ENCODE results near the gene TAF4B. TPM values are rescaled to one million over a fixed set of nuclear protein-coding genes. Genes with fewer than 3 reads are reported as not detected.
A peak's percentile ranks its signal among the peaks of the same experiment; 100 is the strongest.
"Not testable (repeated sequence)": the region's sequence is repeated elsewhere in the genome, so short reads cannot be mapped to it uniquely, and the experiment has no call there.

The TAF4B gene
- total RNA-seq = 1 to 10 TPM; 2.4 to 3.0 TPM
- long read RNA-seq, donor 1 = 0 reads
- long read RNA-seq, donor 2 = 0 reads

GRCh38 chr18:26226229-26227050 lies at the start of gene TAF4B:
TSS of gene TAF4B (plus strand) at chr18:26226445. CDS start at chr18:26226934, 489 bp downstream.
- peak; percentile 98 for DNase-seq (ENCODE audit: low spot score)
- intact Hi-C loops (cut with DNase I) = no loop called here

- intact Hi-C loops (cut with DNase I) = no loop called here
- DNase-seq (ENCODE audit: low spot score) = no peak
These were observed 44.9 kb upstream of the TAF4B start for GRCh38 chr18:26181343-26181826.

GRCh38 chr18:26183395-26184112 lies 42.7 kb upstream of the TAF4B start:
- intact Hi-C loops (cut with DNase I) = no loop called here
- DNase-seq (ENCODE audit: low spot score) = no peak

GRCh38 chr18:26185267-26185666 lies 41.0 kb upstream of the TAF4B start:
- no peak for DNase-seq (ENCODE audit: low spot score)
- intact Hi-C loops (cut with DNase I) = no loop called here

DNA sequence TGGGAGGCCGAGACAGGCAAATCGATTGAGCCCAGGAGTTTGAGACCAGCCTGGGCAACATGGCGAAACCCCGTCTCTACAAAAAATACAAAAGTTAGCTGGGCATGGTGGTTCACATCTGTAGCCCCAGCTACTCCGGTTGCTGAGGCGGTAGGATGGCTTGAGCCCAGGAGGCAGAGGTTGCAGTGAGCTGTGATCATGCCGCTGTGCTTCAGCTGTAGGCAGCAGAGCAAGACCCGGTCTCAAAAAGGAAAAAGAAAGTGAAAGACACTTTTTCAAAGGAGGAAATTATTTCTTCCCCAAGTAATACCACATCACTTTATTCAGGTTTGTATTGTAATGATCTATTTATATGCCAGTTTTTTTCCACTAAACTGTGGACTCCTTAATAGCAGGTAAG lies 35.7 kb upstream of the TAF4B start:
- DNase-seq (ENCODE audit: low spot score) = no peak
- intact Hi-C loops (cut with DNase I) = no loop called here

GRCh38 chr18:26192233-26192632 lies 34.0 kb upstream of the TAF4B start:
- no peak for DNase-seq (ENCODE audit: low spot score)
- intact Hi-C loops (cut with DNase I) = no loop called here

DNA sequence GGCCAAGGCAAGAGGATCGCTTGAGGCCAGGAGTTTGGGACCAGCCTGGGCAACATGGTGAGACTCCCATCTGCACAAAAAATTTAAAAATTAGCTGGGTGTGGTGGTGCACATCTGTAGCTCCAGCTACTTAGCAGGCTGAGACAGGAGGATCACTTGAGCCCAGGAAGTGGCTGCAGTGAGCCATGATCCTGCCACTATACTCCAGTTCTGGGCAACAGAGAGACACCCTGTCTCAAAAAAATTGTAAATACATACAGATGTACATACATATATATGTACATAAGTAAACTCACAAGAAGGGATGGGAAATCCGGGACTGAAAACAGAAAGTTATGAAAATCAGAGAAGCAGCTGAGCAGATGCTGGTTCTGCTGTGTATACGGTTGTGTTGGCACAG lies 29.6 kb upstream of the TAF4B start:
- intact Hi-C loops (cut with DNase I) = no loop called here
- no peak for DNase-seq (ENCODE audit: low spot score)

- intact Hi-C loops (cut with DNase I); DNase-seq (ENCODE audit: low spot score): not testable (repeated sequence)
These were observed 24.2 kb upstream of the TAF4B start for GRCh38 chr18:26202001-26202400.

GRCh38 chr18:26205318-26205717 lies 20.9 kb upstream of the TAF4B start:
- no peak for DNase-seq (ENCODE audit: low spot score)
- intact Hi-C loops (cut with DNase I) = no loop called here

DNA sequence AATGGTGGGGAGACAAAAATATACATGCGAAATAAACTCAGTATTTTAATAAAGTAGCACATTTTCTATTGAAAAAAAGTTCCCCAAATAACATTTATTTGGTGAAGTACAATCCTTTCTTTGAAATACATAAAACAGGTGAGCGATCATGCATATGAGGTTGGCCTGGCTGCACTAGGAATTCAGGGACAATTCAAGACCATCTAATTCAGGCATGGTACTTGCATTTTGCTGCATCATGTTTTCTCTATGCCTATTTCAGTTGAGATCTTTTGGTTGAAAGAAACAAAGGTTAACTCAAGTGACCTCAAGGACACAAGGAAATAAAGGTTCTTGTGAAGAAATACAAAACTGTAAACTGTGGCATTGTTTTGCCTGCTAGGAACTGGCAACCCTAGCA lies 19.8 kb upstream of the TAF4B start:
- intact Hi-C loops (cut with DNase I) = no loop called here
- DNase-seq (ENCODE audit: low spot score) = no peak

- no peak for DNase-seq (ENCODE audit: low spot score)
- intact Hi-C loops (cut with DNase I) = no loop called here
These were observed 18.3 kb upstream of the TAF4B start for GRCh38 chr18:26207937-26208336.

GRCh38 chr18:26208977-26209376 lies 17.3 kb upstream of the TAF4B start:
- DNase-seq (ENCODE audit: low spot score) = no peak
- intact Hi-C loops (cut with DNase I) = no loop called here

GRCh38 chr18:26210147-26210546 lies 16.1 kb upstream of the TAF4B start:
- no peak for DNase-seq (ENCODE audit: low spot score)
- intact Hi-C loops (cut with DNase I) = no loop called here

GRCh38 chr18:26215247-26215970 lies 10.8 kb upstream of the TAF4B start:
- intact Hi-C loops (cut with DNase I) = no loop called here

GRCh38 chr18:26225022-26225693 lies 1.1 kb upstream of the TAF4B start:
- no peak for DNase-seq (ENCODE audit: low spot score)
- intact Hi-C loops (cut with DNase I) = no loop called here

More at GRCh38 chr18:26215247-26215970, 10.8 kb upstream of the TAF4B start:
- DNase-seq (ENCODE audit: low spot score) = no peak

DNA sequence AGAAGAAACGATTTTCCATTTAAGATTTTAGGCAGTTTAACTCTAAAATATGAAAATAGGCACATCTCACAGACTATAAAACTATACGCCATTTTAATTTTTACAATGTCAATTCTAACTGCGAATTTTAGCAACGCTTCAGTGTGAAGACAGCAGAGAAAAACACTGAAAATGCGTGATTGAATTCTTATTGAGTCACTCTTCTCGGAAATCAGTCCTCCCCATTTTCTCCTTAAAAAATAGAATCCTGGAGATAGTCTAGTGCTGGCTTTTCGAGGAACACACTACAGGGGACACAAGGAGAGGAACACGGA lies 373 bp upstream of the TAF4B start:
- intact Hi-C loops (cut with DNase I) = no loop called here
- DNase-seq (ENCODE audit: low spot score) = no peak

- no peak for DNase-seq (ENCODE audit: low spot score)
- intact Hi-C loops (cut with DNase I) = no loop called here
These were observed 916 bp downstream of the TAF4B start for GRCh38 chr18:26227051-26227670.

DNA sequence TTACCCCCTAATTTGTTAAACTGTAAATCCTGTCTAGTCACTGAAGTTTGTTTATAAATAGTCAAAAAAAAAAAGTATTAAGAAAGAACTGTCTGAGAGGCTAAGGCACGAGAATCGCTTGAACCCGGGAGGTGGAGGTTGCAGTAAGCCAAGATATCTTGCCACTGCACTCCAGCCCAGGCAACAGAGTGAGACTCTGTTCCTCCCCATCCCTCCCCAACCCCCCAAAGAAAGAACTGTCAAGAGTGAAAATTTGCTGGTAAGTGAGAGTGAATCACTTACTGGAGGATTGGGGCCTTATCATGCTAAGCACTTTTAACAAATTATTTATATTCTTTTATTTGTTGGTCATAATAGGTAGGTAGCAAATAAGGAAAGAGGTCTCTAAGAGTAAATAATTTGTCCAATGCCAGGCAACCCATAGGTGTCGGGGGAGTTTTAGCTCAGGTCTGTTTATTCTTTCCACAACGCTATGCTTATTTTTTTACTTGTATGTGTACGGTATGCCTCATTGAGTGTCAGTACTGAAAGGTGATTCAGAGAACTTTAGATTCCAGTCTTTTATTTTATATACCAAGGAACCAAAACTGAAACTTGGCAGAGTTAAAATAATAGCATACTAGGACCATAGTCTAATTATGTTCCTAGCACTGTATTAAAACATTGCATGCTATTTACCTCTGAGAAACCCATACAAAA lies 2.5 kb downstream of the TAF4B start:
- intact Hi-C loops (cut with DNase I) = no loop called here
- no peak for DNase-seq (ENCODE audit: low spot score)

GRCh38 chr18:26230497-26230896 lies 4.3 kb downstream of the TAF4B start:
- intact Hi-C loops (cut with DNase I) = no loop called here
- no peak for DNase-seq (ENCODE audit: low spot score)
